Measurements from ENCODE around the gene IRF8.

IRF8 gene

GRCh38 chr16:85898521-85899442, at the start of gene IRF8:
Gene IRF8, plus strand, starts transcription at chr16:85899162. Its CDS starts 3,854 bp downstream, at chr16:85903016.
- no peak within 1 kb of the TSS for H3K27ac ChIP-seq
- TF ChIP-seq CTCF (IDR thresholded peaks at IDR 0.05) (no peak), ZFX (IDR thresholded peaks at IDR 0.05; ENCODE audit: borderline replicate concordance) (no peak)

- H3K27ac ChIP-seq = no peak overlapping the region
- TF ChIP-seq CTCF (IDR thresholded peaks at IDR 0.05) = no peak
- no peak for TF ChIP-seq ZFX (IDR thresholded peaks at IDR 0.05; ENCODE audit: borderline replicate concordance)
Observed at GRCh38 chr16:85849388-85849787, 49.6 kb upstream of the IRF8 start.

- no peak overlapping the region for H3K27ac ChIP-seq
- no peak for TF ChIP-seq CTCF (IDR thresholded peaks at IDR 0.05)
- no peak for TF ChIP-seq ZFX (IDR thresholded peaks at IDR 0.05; ENCODE audit: borderline replicate concordance)
Observed at GRCh38 chr16:85850344-85850880, 48.5 kb upstream of the IRF8 start.

DNA sequence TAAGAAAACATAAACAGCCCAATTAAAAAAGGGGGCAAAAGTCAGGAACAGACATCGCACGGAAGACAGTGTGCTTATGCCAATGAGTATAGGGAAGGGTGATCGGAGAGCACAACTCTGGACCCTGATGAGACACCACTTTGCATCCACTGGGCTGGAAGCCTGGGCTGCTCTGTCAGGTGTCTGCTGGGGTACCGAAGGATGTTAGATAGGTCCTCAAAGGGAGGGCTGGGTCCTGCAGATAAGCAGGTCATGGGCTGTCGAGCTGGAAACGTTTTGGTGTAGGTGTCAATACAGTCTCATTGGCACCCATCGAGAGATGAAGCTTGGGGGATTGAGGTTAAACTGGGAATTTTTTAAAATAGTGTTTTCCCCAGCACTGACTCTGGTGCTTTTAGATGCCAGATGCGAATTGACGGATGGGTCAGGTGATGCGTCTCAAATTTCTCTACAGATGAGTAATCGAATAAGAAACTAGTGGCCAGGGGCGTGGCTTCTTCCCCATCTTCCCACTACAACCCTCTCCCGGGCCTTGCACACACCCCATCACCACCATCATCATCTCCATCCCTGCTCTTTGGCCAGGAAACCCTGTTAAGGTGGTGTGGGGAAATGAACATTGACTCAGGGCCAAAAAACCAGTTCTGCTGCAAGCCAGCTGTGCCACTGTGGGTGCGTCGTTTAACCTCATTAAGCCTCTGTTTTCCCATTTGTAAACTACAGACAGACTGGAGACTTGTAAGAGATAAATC, 47.8 kb upstream of the IRF8 start:
- H3K27ac ChIP-seq = no peak overlapping the region
- TF ChIP-seq ZFX (IDR thresholded peaks at IDR 0.05; ENCODE audit: borderline replicate concordance) (no peak), CTCF (IDR thresholded peaks at IDR 0.05) (no peak)

DNA sequence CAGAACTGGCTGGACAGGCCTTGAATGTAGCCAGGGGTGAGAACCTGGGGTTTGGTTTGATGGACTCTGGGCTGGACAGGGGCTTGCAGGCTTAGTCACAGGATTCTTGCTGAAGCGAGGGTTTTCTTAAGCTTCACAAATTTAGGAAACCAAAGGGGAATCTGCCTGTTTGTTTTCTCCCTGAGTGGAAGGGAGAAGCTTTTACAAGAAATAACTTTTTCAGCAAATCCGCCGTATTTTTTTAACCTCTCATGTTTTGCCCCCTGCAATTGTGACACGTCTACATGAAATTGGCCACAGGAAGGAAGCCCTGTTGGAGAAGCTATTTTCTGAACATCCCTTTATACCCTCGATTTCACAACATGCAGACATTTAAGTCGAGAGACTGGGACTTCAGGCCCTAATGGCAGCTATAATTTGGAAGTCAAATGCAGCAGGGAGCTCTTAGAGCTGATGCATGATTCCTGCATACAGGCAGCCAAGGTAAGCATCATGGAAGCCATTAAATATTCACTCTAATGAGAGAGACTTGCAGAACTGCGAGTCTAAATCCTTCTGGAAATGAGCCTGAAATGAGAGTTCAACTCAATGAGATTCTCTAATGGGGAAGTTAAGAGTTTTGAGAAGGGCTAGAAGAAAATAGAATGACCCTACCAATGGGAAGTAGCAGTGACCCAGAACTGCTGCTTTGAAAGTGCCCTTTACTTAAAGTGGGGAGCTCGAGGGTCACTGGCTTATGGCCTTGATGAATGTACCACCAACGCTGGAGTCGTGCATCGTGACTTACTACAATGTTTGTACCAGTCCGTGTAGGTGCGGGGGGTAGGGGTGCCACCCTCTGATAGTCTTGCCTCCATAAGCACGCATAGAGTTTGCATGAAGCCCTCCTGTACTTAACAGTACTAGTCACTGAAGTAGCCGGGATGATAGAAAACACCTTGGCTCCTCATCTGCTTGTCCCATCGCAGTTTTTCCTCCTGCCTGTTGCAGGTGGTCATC, 45.1 kb upstream of the IRF8 start:
- no peak overlapping the region for H3K27ac ChIP-seq
- no peak for TF ChIP-seq CTCF (IDR thresholded peaks at IDR 0.05)

GRCh38 chr16:85854935-85855334, 44.0 kb upstream of the IRF8 start:
- TF ChIP-seq CTCF (IDR thresholded peaks at IDR 0.05) (no peak), ZFX (IDR thresholded peaks at IDR 0.05; ENCODE audit: borderline replicate concordance) (no peak)
- H3K27ac ChIP-seq = no peak overlapping the region
